ENCODE measurements around the gene MIB1. TPM values are rescaled to one million over a fixed set of nuclear protein-coding genes. Genes with fewer than 3 reads are reported as not detected.

MIB1 gene
- total and polyA plus RNA-seq, 9 of the 15 experiments (the other 6 are each of a cell fraction or from before 2014, with no cell fraction given): 7.2 to 43.8 (median 23.2) TPM

GRCh38 chr18:21740538-21741311 is at the start of gene MIB1 (continued):
- peak; percentile 53; the same call in 1 of the 2 replicates for TF ChIP-seq ELF1 (tag; IDR thresholded peaks at IDR 0.05)
- no peak for TF ChIP-seq ZNF561 (CRISPR knock-in tag; conservative IDR thresholded peaks at IDR 0.05)
- no peak for TF ChIP-seq ETV6 (IDR thresholded peaks at IDR 0.05; ENCODE audit: borderline replicate concordance in 1 of 2, low read depth in 2 of 2, low read length in 1 of 2)
- TF ChIP-seq ETV6 (CRISPR knock-in tag; IDR thresholded peaks at IDR 0.05; ENCODE audit: borderline replicate concordance): no peak
- TF ChIP-seq ZNF583 (CRISPR knock-in tag; IDR thresholded peaks at IDR 0.05): no peak
- 0 out of 2 replicates have a peak, but pooled peaks have one; percentile 18 for TF ChIP-seq ERF (CRISPR knock-in tag; IDR thresholded peaks at IDR 0.05)
- TF ChIP-seq ZNF77 (CRISPR knock-in tag; IDR thresholded peaks at IDR 0.05): no peak
- no peak for TF ChIP-seq HMG20A (CRISPR knock-in tag; conservative IDR thresholded peaks at IDR 0.05)
- TF ChIP-seq ZNF79 (CRISPR knock-in tag; IDR thresholded peaks at IDR 0.05; ENCODE audit: low read depth): no peak
- TF ChIP-seq ZNF347 (CRISPR knock-in tag; IDR thresholded peaks at IDR 0.05; ENCODE audit: low read depth): no peak
- no peak for TF ChIP-seq CHD1 (IDR thresholded peaks at IDR 0.05; ENCODE audit: low read length)
- no peak for TF ChIP-seq ZKSCAN3 (CRISPR knock-in tag; IDR thresholded peaks at IDR 0.05)
- no peak for TF ChIP-seq RBM25 (IDR thresholded peaks at IDR 0.05; ENCODE audit: low read depth, low read length, severe bottlenecking)
- TF ChIP-seq NFIX (CRISPR knock-in tag; IDR thresholded peaks at IDR 0.05; ENCODE audit: low read depth): no peak
- no peak for TF ChIP-seq SREBF2 (CRISPR knock-in tag; IDR thresholded peaks at IDR 0.05)
- TF ChIP-seq MAZ (CRISPR knock-in tag; conservative IDR thresholded peaks at IDR 0.05 in 1 of 2, IDR thresholded peaks at IDR 0.05 in 1 of 2): peak; percentile 66 to 69; a peak in 3 of 4 replicates
- TF ChIP-seq ZNF511 (CRISPR knock-in tag; IDR thresholded peaks at IDR 0.05): no peak
- peak; percentile 70 for TF ChIP-seq SP1 (CRISPR knock-in tag; IDR thresholded peaks at IDR 0.05)
- TF ChIP-seq E2F6 (IDR thresholded peaks at IDR 0.05; ENCODE audit: borderline replicate concordance in 1 of 2, extremely low read depth in 1 of 2, insufficient read depth in 1 of 2, insufficient read length in 1 of 2, low read depth in 1 of 2, low read length in 1 of 2, poor library complexity in 1 of 2, severe bottlenecking in 1 of 2): peak in 1 of 2 experiments; percentile 41
- no peak for TF ChIP-seq ZFP91 (CRISPR knock-in tag; IDR thresholded peaks at IDR 0.05)
- 0 out of 2 replicates have a peak, but pooled peaks have one; percentile 71 for TF ChIP-seq KDM2B (CRISPR knock-in tag; IDR thresholded peaks at IDR 0.05)
- no peak for TF ChIP-seq NFATC3 (IDR thresholded peaks at IDR 0.05)
- TF ChIP-seq CC2D1A (IDR thresholded peaks at IDR 0.05): no peak
- peak; percentile 62; the same call in 1 of the 2 replicates for TF ChIP-seq MTA3 (IDR thresholded peaks at IDR 0.05; ENCODE audit: borderline replicate concordance)
- no peak for TF ChIP-seq ILF3 (IDR thresholded peaks at IDR 0.05; ENCODE audit: borderline replicate concordance)
